ENCODE measurements around the gene MYBBP1A. TPM values are rescaled to one million over a fixed set of nuclear protein-coding genes. Genes with fewer than 3 reads are reported as not detected.

MYBBP1A gene
- total RNA-seq, 1 experiment from 2014 or later = 163 TPM

GRCh38 chr17:4518901-4519300 lies 36.3 kb downstream of the MYBBP1A start (continued):
- TF ChIP-seq ZNF281 (CRISPR knock-in tag; IDR thresholded peaks at IDR 0.05) = no peak
- no peak for TF ChIP-seq MXD4 (CRISPR knock-in tag; IDR thresholded peaks at IDR 0.05; ENCODE audit: borderline replicate concordance)
- TF ChIP-seq NR2C2 (CRISPR knock-in tag; IDR thresholded peaks at IDR 0.05) = no peak
- no peak for TF ChIP-seq RELA (CRISPR knock-in tag; IDR thresholded peaks at IDR 0.05; ENCODE audit: borderline replicate concordance)
- no peak for TF ChIP-seq ZMAT4 (CRISPR knock-in tag; IDR thresholded peaks at IDR 0.05)
- no peak for TF ChIP-seq ELF4 (CRISPR knock-in tag; IDR thresholded peaks at IDR 0.05; ENCODE audit: low read depth)
- no peak for TF ChIP-seq ZSCAN18 (CRISPR knock-in tag; IDR thresholded peaks at IDR 0.05)

- no peak for ATAC-seq
- ChIA-PET CTCF (interaction anchor here (0.6 kb wide), 1 partner anchor 256 kb away, joined by 5 read pairs; no protein-coding TSS in a partner anchor), POLR2A (no interaction called here)
- H3K27me3 Mint-ChIP-seq (ENCODE audit: low read depth) = peaks cover 28% of the 10 kb centered on the region
- H3K9me3 Mint-ChIP-seq = no peaks in the 10 kb centered on the region
- no peak overlapping the region for H3K4me3 Mint-ChIP-seq
- no peak overlapping the region for H3K27ac Mint-ChIP-seq
- TF ChIP-seq NFATC4 (CRISPR knock-in tag; IDR thresholded peaks at IDR 0.05) = no peak
- H3K36me3 Mint-ChIP-seq = no peaks in the 10 kb centered on the region
- peaks cover 7% of the 10 kb centered on the region for H3K4me1 Mint-ChIP-seq
- no peak for DNase-seq (ENCODE audit: low spot score)
Observed at GRCh38 chr17:4516735-4517134, 38.4 kb downstream of the MYBBP1A start.

- ATAC-seq (no peak), DNase-seq (ENCODE audit: low spot score) (no peak)
- no peak overlapping the region for H3K27ac Mint-ChIP-seq
- ChIA-PET POLR2A (no interaction called here), CTCF (interaction anchor here (0.9 kb wide), 1 partner anchor 33 kb away, joined by 3 read pairs; no protein-coding TSS in a partner anchor)
- H3K4me1 Mint-ChIP-seq = peaks cover 7% of the 10 kb centered on the region
- H3K36me3 Mint-ChIP-seq = no peaks in the 10 kb centered on the region
- H3K9me3 Mint-ChIP-seq = no peaks in the 10 kb centered on the region
- peaks cover 21% of the 10 kb centered on the region for H3K27me3 Mint-ChIP-seq (ENCODE audit: low read depth)
- H3K4me3 Mint-ChIP-seq = no peak overlapping the region
- TF ChIP-seq MLX (CRISPR knock-in tag; IDR thresholded peaks at IDR 0.05) (no peak), CBFB (CRISPR knock-in tag; IDR thresholded peaks at IDR 0.05; ENCODE audit: low read depth) (no peak), SMAD4 (CRISPR knock-in tag; IDR thresholded peaks at IDR 0.05) (no peak), MXD4 (CRISPR knock-in tag; IDR thresholded peaks at IDR 0.05; ENCODE audit: borderline replicate concordance) (no peak), KAT7 (CRISPR knock-in tag; IDR thresholded peaks at IDR 0.05; ENCODE audit: borderline replicate concordance) (no peak), E2F4 (CRISPR knock-in tag; IDR thresholded peaks at IDR 0.05; ENCODE audit: borderline replicate concordance, low read depth) (no peak), USF1 (CRISPR knock-in tag; IDR thresholded peaks at IDR 0.05) (no peak), GABPB1 (CRISPR knock-in tag; IDR thresholded peaks at IDR 0.05) (no peak), PREB (CRISPR knock-in tag; IDR thresholded peaks at IDR 0.05; ENCODE audit: borderline replicate concordance) (no peak), ZNF423 (CRISPR knock-in tag; IDR thresholded peaks at IDR 0.05) (no peak), OVOL2 (CRISPR knock-in tag; IDR thresholded peaks at IDR 0.05; ENCODE audit: borderline replicate concordance) (no peak), ZNF671 (CRISPR knock-in tag; IDR thresholded peaks at IDR 0.05) (no peak), ZNF219 (CRISPR knock-in tag; IDR thresholded peaks at IDR 0.05; ENCODE audit: borderline replicate concordance) (no peak), NR2C2 (CRISPR knock-in tag; IDR thresholded peaks at IDR 0.05) (no peak), JUN (CRISPR knock-in tag; IDR thresholded peaks at IDR 0.05) (no peak), CDX4 (CRISPR knock-in tag; IDR thresholded peaks at IDR 0.05; ENCODE audit: borderline replicate concordance) (no peak), CTCF (IDR thresholded peaks at IDR 0.05) (no peak)
Observed at GRCh38 chr17:4515501-4515900, 39.7 kb downstream of the MYBBP1A start.
